Activated T-helper 1 cell treated with Interleukin-2 at 50 U/mL for 16 hours (primary cell): ENCODE measurements around the gene OBSL1.

ENCODE experiments used
- DNase-seq: peaks from one replicate; pipeline ENCODE4 v3.0.0-alpha.2; 2020; ENCODE audit warnings: low read depth

The OBSL1 gene

GRCh38 chr2:219565130-219566080 lies 5.9 kb downstream of the OBSL1 start:
- no peak for DNase-seq

GRCh38 chr2:219563271-219563928 lies 7.9 kb downstream of the OBSL1 start:
- DNase-seq, result no peak

GRCh38 chr2:219562049-219563020 lies 9.0 kb downstream of the OBSL1 start:
- DNase-seq, result no peak

GRCh38 chr2:219561179-219562048 lies 9.9 kb downstream of the OBSL1 start:
- DNase-seq, result no peak

GRCh38 chr2:219560893-219561178 lies 10.5 kb downstream of the OBSL1 start:
- no peak for DNase-seq

GRCh38 chr2:219560037-219560892 lies 11.1 kb downstream of the OBSL1 start:
- DNase-seq, result no peak

GRCh38 chr2:219559156-219559915 lies 12.0 kb downstream of the OBSL1 start:
- DNase-seq, result no peak

GRCh38 chr2:219557791-219558785 lies 13.3 kb downstream of the OBSL1 start:
- no peak for DNase-seq

- DNase-seq, result no peak
Measured at GRCh38 chr2:219557320-219557719, 14.0 kb downstream of the OBSL1 start.

GRCh38 chr2:219556413-219556812 lies 14.9 kb downstream of the OBSL1 start:
- DNase-seq, result no peak

- DNase-seq, result no peak
Measured at GRCh38 chr2:219555956-219556355, 15.4 kb downstream of the OBSL1 start.

- no peak for DNase-seq
Measured at GRCh38 chr2:219554350-219554749, 17.0 kb downstream of the OBSL1 start.

- DNase-seq, result no peak
Measured at GRCh38 chr2:219553463-219553963, 17.8 kb downstream of the OBSL1 start.

- no peak for DNase-seq
Measured at GRCh38 chr2:219553168-219553417, 18.2 kb downstream of the OBSL1 start.

GRCh38 chr2:219552382-219553167 lies 18.8 kb downstream of the OBSL1 start:
- peak; percentile 52 for DNase-seq

- DNase-seq, result no peak
Measured at GRCh38 chr2:219551441-219552381, 19.6 kb downstream of the OBSL1 start.
